SU-DHL-6 (cell line): ENCODE data around the gene FBXO17.

ENCODE experiments used
- H2AFZ ChIP-seq: fragments of 200-600 bp; sonication (generic); 2 replicates; pipeline ENCODE4 v1.6.1; 2014; ENCODE audit warnings: low read depth, mild to moderate bottlenecking, moderate library complexity, mixed read lengths, antibody characterized with exemption, low read length; ENCODE audit not compliant: severe bottlenecking
- H3F3A ChIP-seq: fragments of 200-600 bp; shearing (Covaris generic); 2 replicates; pipeline ENCODE4 v1.6.0; 2016; ENCODE audit warnings: antibody characterized with exemption, mild to moderate bottlenecking; ENCODE audit not compliant: insufficient read depth
- H3K27ac ChIP-seq: fragments of 200-600 bp; sonication (generic); 2 replicates; pipeline ENCODE4 v1.5.1; 2016; ENCODE audit warnings: low read depth, mild to moderate bottlenecking, low read length, moderate library complexity, mixed read lengths
- H3K27me3 ChIP-seq: fragments of 200-600 bp; sonication (generic), shearing (Covaris generic); 2 replicates; pipeline ENCODE4 v1.6.0; 2014; ENCODE audit warnings: mild to moderate bottlenecking, low read length
- H3K36me3 ChIP-seq: fragments of 200-600 bp; sonication (generic); 2 replicates; pipeline ENCODE4 v1.6.1; 2014; ENCODE audit warnings: mild to moderate bottlenecking, low read length, mixed read lengths
- H3K4me2 ChIP-seq: fragments of 300-600, 200-600 bp; shearing (Covaris generic), sonication (generic); 2 replicates; pipeline ENCODE4 v1.6.0; 2014; ENCODE audit warnings: low read length, low read depth, mild to moderate bottlenecking; ENCODE audit not compliant: poor library complexity, severe bottlenecking
- H3K4me3 ChIP-seq: fragments of 200-600 bp; sonication (generic); 2 replicates; pipeline ENCODE4 v1.5.1; 2014; ENCODE audit warnings: antibody characterized with exemption, low read length, mild to moderate bottlenecking, mixed read lengths; ENCODE audit not compliant: insufficient read depth, poor library complexity, severe bottlenecking
- H3K79me2 ChIP-seq: fragments of 200-600 bp; sonication (generic); 2 replicates; pipeline ENCODE4 v1.6.1; 2014; ENCODE audit warnings: mild to moderate bottlenecking, low read length, moderate library complexity; ENCODE audit not compliant: insufficient read depth
- H3K9ac ChIP-seq: fragments of 200-600 bp; sonication (generic); 2 replicates; pipeline ENCODE4 v1.7.0; 2014; ENCODE audit warnings: mild to moderate bottlenecking, low read length
- H3K9me2 ChIP-seq: fragments of 200-600 bp; sonication (generic); replicated peaks from 2 replicates; pipeline ENCODE4 v1.6.1; 2014; ENCODE audit warnings: low read length; ENCODE audit not compliant: insufficient read depth
- H3K9me3 ChIP-seq: fragments of 200-600 bp; sonication (generic); 2 replicates; pipeline ENCODE4 v1.6.1; 2014; ENCODE audit warnings: low read length, mixed read lengths; ENCODE audit not compliant: insufficient read depth
- H4K20me1 ChIP-seq: fragments of 200-600 bp; sonication (generic); 2 replicates; pipeline ENCODE4 v1.6.1; 2014; ENCODE audit warnings: low read depth, mild to moderate bottlenecking, antibody characterized with exemption, low read length, moderate library complexity, mixed read lengths
- EZH2phosphoT487 ChIP-seq: fragments of 200-600 bp; sonication (generic), shearing (Covaris generic); conservative IDR thresholded peaks from 2 replicates; pipeline ENCODE4 v1.6.1; 2018; ENCODE audit warnings: mild to moderate bottlenecking, antibody characterized with exemption, low read length, moderate library complexity, mixed read lengths
- TF ChIP-seq, protein P1 (sequence below): fragments of 200-600 bp; sonication (generic); IDR thresholded peaks from one replicate; pipeline ENCODE4 v1.5.1; 2017; ENCODE audit warnings: antibody characterized with exemption, mild to moderate bottlenecking, low read length, moderate library complexity; ENCODE audit not compliant: insufficient read depth, poor library complexity, severe bottlenecking

FBXO17 gene

DNA sequence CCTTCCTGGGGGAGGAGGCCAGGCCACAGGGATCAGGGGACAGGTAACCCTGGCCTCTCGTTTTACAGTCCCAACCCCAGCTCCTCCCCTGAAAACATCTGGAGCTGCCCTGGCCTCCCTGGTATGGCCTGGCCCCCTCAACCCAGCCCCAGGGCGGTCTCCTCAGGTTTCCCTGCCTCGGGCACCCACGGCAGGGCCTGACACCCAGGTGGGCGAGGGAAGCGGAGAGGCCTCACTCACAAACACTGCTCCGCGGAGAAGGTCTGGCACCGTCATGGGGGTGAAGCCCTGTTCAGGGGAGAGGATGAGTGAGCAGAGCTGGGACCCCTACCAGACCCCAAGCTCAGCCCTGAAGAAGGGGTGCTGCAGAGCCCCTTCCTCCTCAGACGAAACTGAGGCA lies 57.0 kb downstream of the FBXO17 start:
- Histone ChIP-seq H4K20me1 (no peaks in the 10 kb centered on the region), H3K36me3 (no peaks in the 10 kb centered on the region), H3K9ac (no peak overlapping the region), H3K9me3 (no peaks in the 10 kb centered on the region), H3K4me3 (no peak overlapping the region), H3K27ac (no peak overlapping the region), H2AFZ (no peak overlapping the region), H3K4me2 (no peak overlapping the region), H3K9me2 (no peaks in the 10 kb centered on the region), H3F3A (no peaks in the 10 kb centered on the region), H3K27me3 (no peaks in the 10 kb centered on the region), H3K79me2 (no peaks in the 10 kb centered on the region)
- TF ChIP-seq EZH2phosphoT487 = no peak
- TF ChIP-seq, protein P1, sequence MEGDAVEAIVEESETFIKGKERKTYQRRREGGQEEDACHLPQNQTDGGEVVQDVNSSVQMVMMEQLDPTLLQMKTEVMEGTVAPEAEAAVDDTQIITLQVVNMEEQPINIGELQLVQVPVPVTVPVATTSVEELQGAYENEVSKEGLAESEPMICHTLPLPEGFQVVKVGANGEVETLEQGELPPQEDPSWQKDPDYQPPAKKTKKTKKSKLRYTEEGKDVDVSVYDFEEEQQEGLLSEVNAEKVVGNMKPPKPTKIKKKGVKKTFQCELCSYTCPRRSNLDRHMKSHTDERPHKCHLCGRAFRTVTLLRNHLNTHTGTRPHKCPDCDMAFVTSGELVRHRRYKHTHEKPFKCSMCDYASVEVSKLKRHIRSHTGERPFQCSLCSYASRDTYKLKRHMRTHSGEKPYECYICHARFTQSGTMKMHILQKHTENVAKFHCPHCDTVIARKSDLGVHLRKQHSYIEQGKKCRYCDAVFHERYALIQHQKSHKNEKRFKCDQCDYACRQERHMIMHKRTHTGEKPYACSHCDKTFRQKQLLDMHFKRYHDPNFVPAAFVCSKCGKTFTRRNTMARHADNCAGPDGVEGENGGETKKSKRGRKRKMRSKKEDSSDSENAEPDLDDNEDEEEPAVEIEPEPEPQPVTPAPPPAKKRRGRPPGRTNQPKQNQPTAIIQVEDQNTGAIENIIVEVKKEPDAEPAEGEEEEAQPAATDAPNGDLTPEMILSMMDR = no peak

DNA sequence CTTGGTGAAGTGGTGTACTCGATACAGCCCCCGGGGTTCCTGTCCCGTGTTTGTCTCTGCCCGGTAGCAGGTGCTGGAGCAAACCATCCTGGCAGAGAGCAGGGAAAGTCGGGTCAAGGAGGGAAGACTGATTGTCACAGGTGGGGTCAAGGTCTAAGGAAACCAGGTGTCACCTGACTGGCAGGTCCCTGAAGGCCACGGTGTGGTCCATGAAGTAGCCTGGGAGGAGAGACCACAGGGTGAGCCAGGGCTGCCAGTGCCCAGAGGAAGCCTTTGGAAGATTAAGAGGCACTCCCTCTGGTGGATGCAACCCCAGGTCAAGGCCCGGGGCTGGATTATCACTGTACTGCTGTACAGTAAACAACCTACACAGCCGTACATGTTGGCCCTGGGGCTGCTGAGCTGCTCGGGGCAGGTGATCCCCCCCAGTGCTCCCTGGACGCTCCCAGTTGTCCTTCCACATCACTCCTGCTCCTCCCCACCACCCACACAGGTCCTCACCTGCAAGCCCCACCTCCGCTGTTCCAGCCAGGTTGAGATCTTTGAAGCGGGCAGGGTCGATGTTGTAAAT lies 57.5 kb downstream of the FBXO17 start:
- Histone ChIP-seq H2AFZ (no peak overlapping the region), H3K27ac (no peak overlapping the region), H3K9ac (no peak overlapping the region), H4K20me1 (no peaks in the 10 kb centered on the region), H3K9me2 (no peaks in the 10 kb centered on the region), H3K79me2 (no peaks in the 10 kb centered on the region), H3F3A (no peaks in the 10 kb centered on the region), H3K27me3 (no peaks in the 10 kb centered on the region), H3K4me3 (no peak overlapping the region), H3K4me2 (no peak overlapping the region), H3K36me3 (no peaks in the 10 kb centered on the region), H3K9me3 (no peaks in the 10 kb centered on the region)
- TF ChIP-seq EZH2phosphoT487 = no peak
- TF ChIP-seq, protein P1 = no peak

DNA sequence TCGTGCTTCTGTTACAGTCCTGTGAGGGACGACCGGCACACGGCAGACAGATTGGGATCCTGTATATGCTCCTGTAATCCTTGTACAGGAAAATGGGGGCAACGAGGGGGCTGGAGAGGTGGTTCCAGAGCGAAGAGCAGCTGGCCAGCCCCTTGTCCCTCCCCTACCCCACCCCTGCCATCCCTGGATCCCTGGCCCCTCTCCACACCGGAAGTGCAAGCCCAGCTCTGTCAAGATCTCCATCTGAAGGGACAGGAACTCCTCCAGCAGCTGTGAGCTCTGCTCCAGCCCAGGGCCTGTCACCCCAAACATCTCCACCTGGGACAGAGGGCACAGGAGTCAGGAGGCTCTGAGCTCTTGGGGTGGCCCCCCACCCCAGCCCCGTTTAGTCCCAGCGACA lies 58.0 kb downstream of the FBXO17 start:
- Histone ChIP-seq H4K20me1 (no peaks in the 10 kb centered on the region), H3K9me2 (no peaks in the 10 kb centered on the region), H3K27me3 (no peaks in the 10 kb centered on the region), H2AFZ (no peak overlapping the region), H3K9ac (no peak overlapping the region), H3K36me3 (no peaks in the 10 kb centered on the region), H3K4me3 (no peak overlapping the region), H3K79me2 (no peaks in the 10 kb centered on the region), H3K9me3 (no peaks in the 10 kb centered on the region), H3K4me2 (no peak overlapping the region), H3F3A (no peaks in the 10 kb centered on the region), H3K27ac (no peak overlapping the region)
- TF ChIP-seq, protein P1 = no peak
- TF ChIP-seq EZH2phosphoT487 = no peak
